ENCODE measurements around the gene AMOTL2. TPM values are rescaled to one million over a fixed set of nuclear protein-coding genes. Genes with fewer than 3 reads are reported as not detected.

Gene AMOTL2
- total RNA-seq, 1 donor from 2014 or later = not detected

GRCh38 chr3:134392336-134392983 is 18.2 kb upstream of the AMOTL2 start:
- Mint-ChIP-seq H3K4me1 (ENCODE audit: low read depth) (no peaks in the 10 kb centered on the region), H3K4me3 (ENCODE audit: low read depth) (no peak overlapping the region), H3K27ac (no peak overlapping the region), H3K36me3 (ENCODE audit: low read depth) (no peaks in the 10 kb centered on the region), H3K9me3 (no peaks in the 10 kb centered on the region), H3K27me3 (ENCODE audit: low read depth) (peaks cover 15% of the 10 kb centered on the region)
- no peak for DNase-seq (ENCODE audit: low spot score)
- intact Hi-C loops (cut with micrococcal nuclease) = no loop called here

GRCh38 chr3:134389865-134390264 is 15.6 kb upstream of the AMOTL2 start:
- H3K9me3 Mint-ChIP-seq = no peaks in the 10 kb centered on the region
- H3K36me3 Mint-ChIP-seq (ENCODE audit: low read depth) = no peaks in the 10 kb centered on the region
- H3K4me1 Mint-ChIP-seq (ENCODE audit: low read depth) = no peaks in the 10 kb centered on the region
- no peak for DNase-seq (ENCODE audit: low spot score)
- peaks cover 15% of the 10 kb centered on the region for H3K27me3 Mint-ChIP-seq (ENCODE audit: low read depth)
- H3K27ac Mint-ChIP-seq = no peak overlapping the region
- intact Hi-C loops (cut with micrococcal nuclease) = no loop called here
- H3K4me3 Mint-ChIP-seq (ENCODE audit: low read depth) = no peak overlapping the region

GRCh38 chr3:134388788-134389485 is 14.7 kb upstream of the AMOTL2 start:
- H3K4me3 Mint-ChIP-seq (ENCODE audit: low read depth) = no peak overlapping the region
- no peaks in the 10 kb centered on the region for H3K9me3 Mint-ChIP-seq
- H3K27me3 Mint-ChIP-seq (ENCODE audit: low read depth) = peaks cover 13% of the 10 kb centered on the region

DNA sequence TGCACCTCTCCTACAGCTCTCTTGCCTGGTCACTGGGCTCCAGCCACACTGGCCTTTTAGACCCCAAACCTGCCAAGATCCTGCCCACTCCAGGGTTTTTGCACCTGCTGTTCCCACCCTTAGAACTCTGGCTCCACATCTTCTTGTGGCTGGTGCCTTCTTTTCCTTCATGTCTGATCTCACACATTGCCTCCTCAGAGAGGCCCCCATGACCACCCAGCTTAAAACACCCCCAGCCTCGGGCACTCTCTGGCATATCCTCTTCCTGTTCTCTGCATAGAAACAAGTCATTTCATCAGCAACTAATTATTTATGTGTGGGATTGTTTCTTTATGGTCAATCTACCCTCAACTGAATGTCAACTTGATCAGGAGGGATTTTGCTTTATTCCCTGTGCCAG is 14.0 kb upstream of the AMOTL2 start:
- Mint-ChIP-seq H3K27ac (no peak overlapping the region), H3K4me3 (ENCODE audit: low read depth) (no peak overlapping the region), H3K27me3 (ENCODE audit: low read depth) (peaks cover 13% of the 10 kb centered on the region), H3K4me1 (ENCODE audit: low read depth) (no peaks in the 10 kb centered on the region), H3K36me3 (ENCODE audit: low read depth) (no peaks in the 10 kb centered on the region), H3K9me3 (no peaks in the 10 kb centered on the region)
- DNase-seq (ENCODE audit: low spot score) = no peak
- intact Hi-C loops (cut with micrococcal nuclease) = no loop called here

More at GRCh38 chr3:134388788-134389485, 14.7 kb upstream of the AMOTL2 start:
- no peak overlapping the region for H3K27ac Mint-ChIP-seq
- H3K4me1 Mint-ChIP-seq (ENCODE audit: low read depth) = no peaks in the 10 kb centered on the region
- H3K36me3 Mint-ChIP-seq (ENCODE audit: low read depth) = no peaks in the 10 kb centered on the region
- no peak for DNase-seq (ENCODE audit: low spot score)
- intact Hi-C loops (cut with micrococcal nuclease) = no loop called here

GRCh38 chr3:134387293-134387692 is 13.0 kb upstream of the AMOTL2 start:
- intact Hi-C loops (cut with micrococcal nuclease) = no loop called here
- DNase-seq (ENCODE audit: low spot score) = no peak
- Mint-ChIP-seq H3K27ac (no peak overlapping the region), H3K4me3 (ENCODE audit: low read depth) (no peak overlapping the region), H3K36me3 (ENCODE audit: low read depth) (no peaks in the 10 kb centered on the region), H3K27me3 (ENCODE audit: low read depth) (peaks cover 14% of the 10 kb centered on the region), H3K9me3 (no peaks in the 10 kb centered on the region), H3K4me1 (ENCODE audit: low read depth) (no peaks in the 10 kb centered on the region)

DNA sequence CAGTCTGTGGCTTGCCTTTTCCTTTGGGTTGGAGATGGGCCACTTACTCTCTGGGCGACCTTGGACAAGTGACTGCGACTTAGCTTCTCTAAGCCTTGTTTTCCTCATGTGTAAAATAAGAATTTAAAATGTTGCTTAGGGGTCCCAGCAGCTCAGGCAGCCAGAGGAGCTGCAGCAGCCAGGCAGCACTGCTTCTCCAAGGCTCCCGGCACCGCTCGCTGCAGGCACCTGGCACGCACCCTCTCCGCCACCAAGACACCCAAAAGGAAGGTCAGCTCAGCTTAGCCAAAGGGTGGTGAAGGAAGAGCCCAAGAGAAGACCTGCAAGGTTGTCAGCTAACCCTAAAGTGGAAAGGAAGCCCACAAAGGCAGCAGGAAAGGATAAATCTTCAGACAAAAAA is 10.7 kb upstream of the AMOTL2 start:
- intact Hi-C loops (cut with micrococcal nuclease) = no loop called here
- H3K4me1 Mint-ChIP-seq (ENCODE audit: low read depth) = no peaks in the 10 kb centered on the region
- no peak for DNase-seq (ENCODE audit: low spot score)
- no peak overlapping the region for H3K27ac Mint-ChIP-seq
- H3K9me3 Mint-ChIP-seq = no peaks in the 10 kb centered on the region
- H3K27me3 Mint-ChIP-seq (ENCODE audit: low read depth) = peaks cover 26% of the 10 kb centered on the region
- no peaks in the 10 kb centered on the region for H3K36me3 Mint-ChIP-seq (ENCODE audit: low read depth)
- H3K4me3 Mint-ChIP-seq (ENCODE audit: low read depth) = no peak overlapping the region

GRCh38 chr3:134381831-134382442 is 7.7 kb upstream of the AMOTL2 start:
- no peak overlapping the region for H3K4me3 Mint-ChIP-seq (ENCODE audit: low read depth)
- H3K36me3 Mint-ChIP-seq (ENCODE audit: low read depth) = no peaks in the 10 kb centered on the region
- H3K27me3 Mint-ChIP-seq (ENCODE audit: low read depth) = peaks cover 28% of the 10 kb centered on the region
- DNase-seq (ENCODE audit: low spot score) = no peak
- intact Hi-C loops (cut with micrococcal nuclease) = no loop called here
- H3K4me1 Mint-ChIP-seq (ENCODE audit: low read depth) = no peaks in the 10 kb centered on the region
- H3K27ac Mint-ChIP-seq = no peak overlapping the region
- H3K9me3 Mint-ChIP-seq = no peaks in the 10 kb centered on the region

DNA sequence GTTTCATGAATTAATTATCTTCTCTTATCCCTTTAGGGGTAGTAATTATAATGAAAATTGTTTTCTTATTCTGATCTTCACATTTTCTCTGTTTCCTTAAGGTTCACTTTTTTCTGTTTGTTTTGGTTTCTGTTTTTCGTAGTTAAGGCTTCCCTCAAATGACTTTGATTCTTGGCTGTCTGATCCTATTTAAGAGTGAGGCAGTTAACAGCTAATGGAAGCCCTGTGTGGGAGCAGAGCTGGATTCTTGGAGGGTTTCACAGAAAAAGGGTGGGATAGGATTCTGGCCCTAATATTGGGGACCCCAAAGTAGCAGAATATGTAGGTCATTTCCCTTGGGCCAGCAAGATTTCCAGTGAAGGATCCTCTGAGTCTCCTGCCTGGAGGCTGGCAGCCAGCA is 6.8 kb upstream of the AMOTL2 start:
- Mint-ChIP-seq H3K27ac (no peak overlapping the region), H3K9me3 (no peaks in the 10 kb centered on the region), H3K36me3 (ENCODE audit: low read depth) (no peaks in the 10 kb centered on the region), H3K27me3 (ENCODE audit: low read depth) (peaks cover 34% of the 10 kb centered on the region), H3K4me1 (ENCODE audit: low read depth) (no peaks in the 10 kb centered on the region), H3K4me3 (ENCODE audit: low read depth) (no peak overlapping the region)
- intact Hi-C loops (cut with micrococcal nuclease) = no loop called here
- DNase-seq (ENCODE audit: low spot score) = no peak

DNA sequence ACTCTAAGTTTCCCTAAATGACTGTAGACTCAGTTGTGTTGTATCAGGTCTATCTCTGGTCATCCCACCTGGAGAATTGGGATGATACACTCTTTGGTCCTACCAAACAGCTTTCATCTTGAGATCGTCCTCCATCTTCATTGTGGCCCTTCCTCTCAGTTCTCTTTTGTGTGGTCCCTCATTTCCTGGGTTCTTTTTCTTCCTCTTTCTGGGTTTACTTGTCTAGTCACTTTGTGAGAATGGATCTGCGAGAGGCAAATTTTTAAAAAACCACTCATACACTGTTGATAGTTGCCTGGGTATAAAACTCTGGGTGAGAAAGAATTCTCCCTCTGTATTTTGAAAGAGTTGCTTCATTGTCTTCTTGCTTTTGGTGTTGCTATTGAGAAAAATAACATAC is 6.0 kb upstream of the AMOTL2 start:
- intact Hi-C loops (cut with micrococcal nuclease) = no loop called here
- Mint-ChIP-seq H3K9me3 (no peaks in the 10 kb centered on the region), H3K4me3 (ENCODE audit: low read depth) (no peak overlapping the region), H3K27me3 (ENCODE audit: low read depth) (peaks cover 40% of the 10 kb centered on the region), H3K27ac (no peak overlapping the region), H3K36me3 (ENCODE audit: low read depth) (no peaks in the 10 kb centered on the region), H3K4me1 (ENCODE audit: low read depth) (no peaks in the 10 kb centered on the region)
- no peak for DNase-seq (ENCODE audit: low spot score)

GRCh38 chr3:134378818-134379217 is 4.6 kb upstream of the AMOTL2 start:
- Mint-ChIP-seq H3K4me1 (ENCODE audit: low read depth) (peaks cover 5% of the 10 kb centered on the region), H3K27ac (no peak overlapping the region), H3K36me3 (ENCODE audit: low read depth) (no peaks in the 10 kb centered on the region), H3K27me3 (ENCODE audit: low read depth) (peaks cover 51% of the 10 kb centered on the region), H3K4me3 (ENCODE audit: low read depth) (no peak overlapping the region), H3K9me3 (no peaks in the 10 kb centered on the region)
- intact Hi-C loops (cut with micrococcal nuclease) = loop anchor here (5.0 to 10.0 kb wide), 2 partner anchors 72 to 164 kb away; no protein-coding TSS in a partner anchor
- no peak for DNase-seq (ENCODE audit: low spot score)

- no peak overlapping the region for H3K27ac Mint-ChIP-seq
- intact Hi-C loops (cut with micrococcal nuclease) = loop anchor here (5.0 to 10.0 kb wide), 2 partner anchors 71 to 164 kb away; no protein-coding TSS in a partner anchor
Measured at GRCh38 chr3:134378384-134378783, 4.1 kb upstream of the AMOTL2 start.

DNA sequence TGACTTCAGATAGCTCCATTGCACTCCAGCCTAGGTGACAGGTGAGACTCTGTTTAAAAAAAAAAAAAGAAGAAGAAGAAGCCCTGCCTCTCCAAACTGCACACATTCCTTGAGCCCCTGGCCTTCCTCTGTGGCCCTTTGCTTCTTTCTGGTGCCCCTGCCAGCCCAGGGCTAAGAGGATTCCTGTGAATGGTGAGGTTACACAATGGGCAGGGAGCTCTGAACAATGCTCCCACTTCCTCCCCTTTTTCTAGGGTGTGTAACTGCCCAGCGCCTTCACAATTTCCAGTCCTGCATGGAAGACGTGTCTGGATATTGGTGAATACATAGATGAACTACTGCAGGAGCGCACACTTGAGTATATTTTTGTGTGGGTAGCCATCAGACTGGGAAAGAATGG is 3.6 kb upstream of the AMOTL2 start:
- no peak overlapping the region for H3K27ac Mint-ChIP-seq
- no peak for DNase-seq (ENCODE audit: low spot score)
- no peaks in the 10 kb centered on the region for H3K36me3 Mint-ChIP-seq (ENCODE audit: low read depth)
- H3K9me3 Mint-ChIP-seq = no peaks in the 10 kb centered on the region
- peaks cover 56% of the 10 kb centered on the region for H3K27me3 Mint-ChIP-seq (ENCODE audit: low read depth)
- peaks cover 5% of the 10 kb centered on the region for H3K4me1 Mint-ChIP-seq (ENCODE audit: low read depth)
- intact Hi-C loops (cut with micrococcal nuclease) = loop anchor here (5.0 to 10.0 kb wide), 2 partner anchors 71 to 163 kb away; no protein-coding TSS in a partner anchor
- no peak overlapping the region for H3K4me3 Mint-ChIP-seq (ENCODE audit: low read depth)

More at GRCh38 chr3:134378384-134378783, 4.1 kb upstream of the AMOTL2 start:
- Mint-ChIP-seq H3K4me3 (ENCODE audit: low read depth) (no peak overlapping the region), H3K36me3 (ENCODE audit: low read depth) (no peaks in the 10 kb centered on the region), H3K9me3 (no peaks in the 10 kb centered on the region), H3K4me1 (ENCODE audit: low read depth) (peaks cover 5% of the 10 kb centered on the region), H3K27me3 (ENCODE audit: low read depth) (peaks cover 51% of the 10 kb centered on the region)
- no peak for DNase-seq (ENCODE audit: low spot score)
